ENCODE measurements around the gene CNR1. TPM values are rescaled to one million over a fixed set of nuclear protein-coding genes. Genes with fewer than 3 reads are reported as not detected.

The CNR1 gene
- total RNA-seq, 1 experiment from 2014 or later = 0.31 TPM

DNA sequence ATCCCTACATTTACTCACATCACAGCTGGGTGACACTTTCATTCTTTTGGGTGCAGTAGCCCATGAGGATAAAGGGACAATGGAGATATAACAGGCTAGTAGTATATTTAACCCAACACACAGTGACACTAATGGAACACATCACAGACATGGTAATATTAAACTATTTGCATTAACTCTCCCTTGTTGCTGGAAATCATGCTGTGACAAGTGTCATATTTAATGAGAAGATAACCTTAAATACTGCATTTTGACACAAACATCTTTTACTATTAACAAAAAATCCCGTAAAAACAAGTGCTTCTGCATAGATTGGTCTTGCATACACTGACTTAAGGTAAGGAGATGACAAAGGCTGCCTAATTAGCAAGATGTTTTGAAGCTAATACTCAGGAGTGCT is 45.5 kb downstream of the CNR1 start:
- H3K4me3 Mint-ChIP-seq (ENCODE audit: low read depth, unreplicated experiment) = no peak overlapping the region
- no peak overlapping the region for H3K27ac Mint-ChIP-seq (ENCODE audit: unreplicated experiment)
- intact Hi-C loops (cut with micrococcal nuclease; ENCODE audit: unreplicated experiment) = no loop called here

DNA sequence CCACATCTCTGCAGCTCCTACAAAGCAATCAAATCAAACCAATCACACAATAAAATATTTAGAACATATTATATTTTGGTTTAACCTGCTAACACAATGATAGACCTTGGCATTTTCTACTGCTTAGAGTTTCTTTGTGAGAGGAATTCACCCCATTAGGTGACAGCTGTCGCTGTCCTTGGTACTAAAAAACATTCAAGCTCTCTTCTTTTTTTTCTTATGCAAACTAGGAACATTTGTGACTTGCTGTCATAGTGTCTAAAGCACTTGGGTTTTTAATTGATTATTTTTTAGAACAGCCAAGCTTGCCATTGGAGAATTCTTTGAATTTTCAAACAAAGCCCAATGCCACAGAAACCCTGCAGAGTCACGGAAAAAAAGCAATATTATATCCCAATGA is 46.4 kb downstream of the CNR1 start:
- TF ChIP-seq, protein P1, sequence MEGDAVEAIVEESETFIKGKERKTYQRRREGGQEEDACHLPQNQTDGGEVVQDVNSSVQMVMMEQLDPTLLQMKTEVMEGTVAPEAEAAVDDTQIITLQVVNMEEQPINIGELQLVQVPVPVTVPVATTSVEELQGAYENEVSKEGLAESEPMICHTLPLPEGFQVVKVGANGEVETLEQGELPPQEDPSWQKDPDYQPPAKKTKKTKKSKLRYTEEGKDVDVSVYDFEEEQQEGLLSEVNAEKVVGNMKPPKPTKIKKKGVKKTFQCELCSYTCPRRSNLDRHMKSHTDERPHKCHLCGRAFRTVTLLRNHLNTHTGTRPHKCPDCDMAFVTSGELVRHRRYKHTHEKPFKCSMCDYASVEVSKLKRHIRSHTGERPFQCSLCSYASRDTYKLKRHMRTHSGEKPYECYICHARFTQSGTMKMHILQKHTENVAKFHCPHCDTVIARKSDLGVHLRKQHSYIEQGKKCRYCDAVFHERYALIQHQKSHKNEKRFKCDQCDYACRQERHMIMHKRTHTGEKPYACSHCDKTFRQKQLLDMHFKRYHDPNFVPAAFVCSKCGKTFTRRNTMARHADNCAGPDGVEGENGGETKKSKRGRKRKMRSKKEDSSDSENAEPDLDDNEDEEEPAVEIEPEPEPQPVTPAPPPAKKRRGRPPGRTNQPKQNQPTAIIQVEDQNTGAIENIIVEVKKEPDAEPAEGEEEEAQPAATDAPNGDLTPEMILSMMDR (IDR thresholded peaks at IDR 0.05; ENCODE audit: unreplicated experiment) = no peak

More for the DNA sequence above, 45.5 kb downstream of the CNR1 start:
- BruUV-seq (replicated peaks) = no TSS peak
- H3K4me1 Mint-ChIP-seq (ENCODE audit: low read depth, unreplicated experiment) = no peaks in the 10 kb centered on the region
- TF ChIP-seq, protein P1 (IDR thresholded peaks at IDR 0.05; ENCODE audit: unreplicated experiment) = no peak
- peaks cover 27% of the 10 kb centered on the region for H3K27me3 Mint-ChIP-seq (ENCODE audit: unreplicated experiment)
- H3K9me3 Mint-ChIP-seq (ENCODE audit: low read depth, unreplicated experiment) = peaks cover 5% of the 10 kb centered on the region
- no peak for DNase-seq
- no peaks in the 10 kb centered on the region for H3K36me3 Mint-ChIP-seq (ENCODE audit: insufficient read depth, unreplicated experiment)
- CTCF ChIA-PET = no interaction called here

DNA sequence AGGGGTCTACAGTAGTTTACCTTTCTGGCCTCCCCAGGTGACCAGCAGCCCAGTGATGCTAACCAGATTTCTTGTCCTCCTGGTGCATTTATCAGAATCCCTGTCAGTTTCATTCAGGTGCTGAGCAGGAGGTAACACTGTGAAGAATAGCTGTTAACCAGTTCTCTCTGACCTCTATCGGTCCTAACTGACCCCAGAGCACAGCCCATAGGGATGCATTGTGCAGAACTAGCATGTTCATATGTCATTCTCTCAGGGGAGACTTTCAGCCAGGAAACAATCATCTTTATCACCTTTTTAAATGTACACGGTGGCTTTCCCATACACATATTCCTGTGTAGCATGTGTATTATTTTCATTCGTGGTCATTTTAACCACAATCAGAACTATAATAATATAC is 49.9 kb downstream of the CNR1 start:
- CTCF ChIA-PET = no interaction called here
- H3K4me3 Mint-ChIP-seq (ENCODE audit: low read depth, unreplicated experiment) = no peak overlapping the region
- H3K9me3 Mint-ChIP-seq (ENCODE audit: low read depth, unreplicated experiment) = no peaks in the 10 kb centered on the region
- H3K27me3 Mint-ChIP-seq (ENCODE audit: unreplicated experiment) = peaks cover 47% of the 10 kb centered on the region
- no peak for DNase-seq
- H3K27ac Mint-ChIP-seq (ENCODE audit: unreplicated experiment) = no peak overlapping the region
- no TSS peak for BruUV-seq (replicated peaks)
- peaks cover 12% of the 10 kb centered on the region for H3K4me1 Mint-ChIP-seq (ENCODE audit: low read depth, unreplicated experiment)
- H3K36me3 Mint-ChIP-seq (ENCODE audit: insufficient read depth, unreplicated experiment) = no peaks in the 10 kb centered on the region
- TF ChIP-seq, protein P1 (IDR thresholded peaks at IDR 0.05; ENCODE audit: unreplicated experiment) = no peak
- intact Hi-C loops (cut with micrococcal nuclease; ENCODE audit: unreplicated experiment) = no loop called here

More for the DNA sequence above, 46.4 kb downstream of the CNR1 start:
- no peak overlapping the region for H3K4me3 Mint-ChIP-seq (ENCODE audit: low read depth, unreplicated experiment)
- no TSS peak for BruUV-seq (replicated peaks)
- no peaks in the 10 kb centered on the region for H3K9me3 Mint-ChIP-seq (ENCODE audit: low read depth, unreplicated experiment)
- intact Hi-C loops (cut with micrococcal nuclease; ENCODE audit: unreplicated experiment) = no loop called here
- no peaks in the 10 kb centered on the region for H3K4me1 Mint-ChIP-seq (ENCODE audit: low read depth, unreplicated experiment)
- H3K36me3 Mint-ChIP-seq (ENCODE audit: insufficient read depth, unreplicated experiment) = no peaks in the 10 kb centered on the region
- CTCF ChIA-PET = no interaction called here
- H3K27me3 Mint-ChIP-seq (ENCODE audit: unreplicated experiment) = peaks cover 32% of the 10 kb centered on the region
- no peak for DNase-seq
- no peak overlapping the region for H3K27ac Mint-ChIP-seq (ENCODE audit: unreplicated experiment)

DNA sequence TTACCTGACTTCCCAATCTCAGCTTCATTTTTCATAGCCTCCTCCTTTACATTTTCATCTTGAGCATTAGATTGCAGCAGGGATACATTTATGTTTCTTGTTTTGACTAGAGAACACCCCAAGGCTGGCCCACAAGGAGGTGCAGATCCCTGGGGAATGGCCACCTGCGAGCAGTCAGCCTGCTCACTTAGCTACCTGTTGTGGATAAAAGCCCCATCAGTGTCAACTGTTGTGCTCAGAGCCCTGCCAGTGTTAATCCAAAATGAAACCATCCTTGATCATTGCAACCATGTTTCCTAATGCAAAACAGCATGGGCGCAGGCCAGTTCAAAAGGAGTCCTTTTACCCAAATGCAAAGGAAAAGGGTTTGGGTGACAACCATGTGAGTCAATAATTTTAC is 50.8 kb downstream of the CNR1 start:
- peaks cover 12% of the 10 kb centered on the region for H3K4me1 Mint-ChIP-seq (ENCODE audit: low read depth, unreplicated experiment)
- no peaks in the 10 kb centered on the region for H3K9me3 Mint-ChIP-seq (ENCODE audit: low read depth, unreplicated experiment)
- CTCF ChIA-PET = no interaction called here
- no peaks in the 10 kb centered on the region for H3K36me3 Mint-ChIP-seq (ENCODE audit: insufficient read depth, unreplicated experiment)
- BruUV-seq (replicated peaks) = no TSS peak
- no peak for DNase-seq
- TF ChIP-seq, protein P1 (IDR thresholded peaks at IDR 0.05; ENCODE audit: unreplicated experiment) = no peak
- no peak overlapping the region for H3K27ac Mint-ChIP-seq (ENCODE audit: unreplicated experiment)
- intact Hi-C loops (cut with micrococcal nuclease; ENCODE audit: unreplicated experiment) = no loop called here
- no peak overlapping the region for H3K4me3 Mint-ChIP-seq (ENCODE audit: low read depth, unreplicated experiment)
- peaks cover 47% of the 10 kb centered on the region for H3K27me3 Mint-ChIP-seq (ENCODE audit: unreplicated experiment)

Measured in Calu3 (cell line).